BLaER1 treated with 17β-estradiol and CSF1 and Interleukin-3, amounts not matched to agents 10 nM and 100 nM (cell line): ENCODE results near the gene CSKMT.
A peak's percentile ranks its signal among the peaks of the same experiment; 100 is the strongest.
"Not testable (repeated sequence)": the region's sequence is repeated elsewhere in the genome, so short reads cannot be mapped to it uniquely, and the experiment has no call there.

Experiments
- H3K27ac ChIP-seq, 11 experiments: shearing (Covaris generic); formaldehyde crosslinking; 2 replicates each; pipeline ENCODE4 v1.8.1; 2022
- H3K27me3 ChIP-seq, 11 experiments: shearing (Covaris generic); formaldehyde crosslinking; 2 replicates each; pipeline ENCODE4 v1.8.1; 2022
- H3K36me3 ChIP-seq, 11 experiments: shearing (Covaris generic); formaldehyde crosslinking; 2 replicates each; pipeline ENCODE4 v1.8.1; 2022
- H3K4me1 ChIP-seq, 10 experiments: shearing (Covaris generic); formaldehyde crosslinking; 2 replicates each; pipeline ENCODE4 v1.8.1; 2022
- H3K4me2 ChIP-seq, 11 experiments: shearing (Covaris generic); formaldehyde crosslinking; 2 replicates each; pipeline ENCODE4 v1.8.1; 2022
- H3K4me3 ChIP-seq, 10 experiments: shearing (Covaris generic); formaldehyde crosslinking; 2 replicates each; pipeline ENCODE4 v1.8.1; 2022
- H3K9ac ChIP-seq, 11 experiments: shearing (Covaris generic); formaldehyde crosslinking; 2 replicates each; pipeline ENCODE4 v1.8.1; 2022
- H3K9me3 ChIP-seq, 11 experiments: shearing (Covaris generic); formaldehyde crosslinking; replicated peaks in 1 of 11; 2 replicates each; pipeline ENCODE4 v1.8.1; 2022
- H4K20me1 ChIP-seq, 11 experiments: shearing (Covaris generic); formaldehyde crosslinking; 2 replicates each; pipeline ENCODE4 v1.8.1; 2022
- Cebpa-rat ChIP-seq, 11 experiments: shearing (Covaris generic); IDR thresholded peaks; 2 replicates each; pipeline ENCODE4 v1.8.1; 2022

CSKMT gene

DNA sequence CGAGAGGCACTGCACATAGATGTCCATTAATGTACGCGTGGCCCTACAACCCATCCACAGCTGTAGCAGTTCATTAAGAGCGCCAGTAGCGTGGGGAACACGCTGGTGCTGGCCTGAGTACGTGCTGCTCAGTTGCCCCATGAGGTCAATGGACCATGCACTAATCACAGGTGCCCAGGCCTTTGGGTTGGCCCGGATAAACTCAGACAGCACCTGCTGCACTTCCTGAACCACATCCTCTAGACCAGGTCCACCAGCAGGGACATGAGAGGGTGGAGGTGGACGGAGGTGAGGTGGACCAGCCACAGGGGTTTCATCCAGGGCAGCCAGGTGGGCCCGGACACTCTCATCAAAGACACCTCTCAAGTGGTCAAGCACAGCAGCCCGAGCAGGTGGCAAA is 15.6 kb upstream of the CSKMT start:
- H3K4me2 ChIP-seq = no peak overlapping the region
- H3K9ac ChIP-seq = peak overlapping the region in 5 of 11 experiments; percentile 2 to 51 (median 27); a peak in 4 of 22 replicates
- TF ChIP-seq Cebpa-rat (IDR thresholded peaks at IDR 0.05) = no peak
- no peak overlapping the region; a peak in 1 of 22 replicates for H3K27ac ChIP-seq
- H3K4me1 ChIP-seq = peaks cover 47 to 62% (median 54%) of the 10 kb centered on the region in 10 experiments
- peaks cover 8 to 57% (median 35%) of the 10 kb centered on the region in 11 experiments; a peak in 19 of 22 replicates for H4K20me1 ChIP-seq
- H3K27me3 ChIP-seq = no peaks in the 10 kb centered on the region
- peaks cover 28 to 55% (median 41%) of the 10 kb centered on the region in 11 experiments for H3K36me3 ChIP-seq
- no peaks in the 10 kb centered on the region for H3K9me3 ChIP-seq
- no peak overlapping the region for H3K4me3 ChIP-seq

DNA sequence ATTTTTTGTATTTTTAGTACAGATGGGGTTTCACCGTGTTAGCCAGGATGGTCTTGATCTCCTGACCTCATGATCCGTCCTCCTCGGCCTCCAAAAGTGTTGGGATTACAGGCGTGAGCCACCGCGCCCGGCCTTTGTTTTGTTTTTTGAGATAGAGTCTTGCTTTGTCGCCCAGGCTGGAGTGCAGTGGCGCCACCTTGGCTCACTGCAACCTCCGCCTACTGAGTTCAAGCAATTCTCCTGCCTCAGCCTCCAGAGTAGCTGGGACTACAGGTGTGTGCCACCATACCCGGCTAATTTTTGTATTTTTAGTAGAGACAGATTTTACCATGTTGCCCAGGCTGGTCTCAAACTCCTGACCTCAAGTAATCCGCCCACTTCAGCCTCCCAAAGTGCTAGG is 14.8 kb upstream of the CSKMT start:
- H3K36me3 ChIP-seq = peaks cover 26 to 48% (median 35%) of the 10 kb centered on the region in 11 experiments
- not testable (repeated sequence) for H3K4me3 ChIP-seq, H3K9me3 ChIP-seq, H3K4me2 ChIP-seq, H3K27ac ChIP-seq, H3K27me3 ChIP-seq
- H3K9ac ChIP-seq = 0 out of 22 replicates have a peak overlapping the region, but pooled peaks of 4 of the 11 experiments have one; percentile 4 to 92 (median 31)
- H3K4me1 ChIP-seq = peaks cover 41 to 56% (median 49%) of the 10 kb centered on the region in 10 experiments
- peaks cover 5 to 49% (median 30%) of the 10 kb centered on the region in 11 experiments; a peak in 18 of 22 replicates for H4K20me1 ChIP-seq

DNA sequence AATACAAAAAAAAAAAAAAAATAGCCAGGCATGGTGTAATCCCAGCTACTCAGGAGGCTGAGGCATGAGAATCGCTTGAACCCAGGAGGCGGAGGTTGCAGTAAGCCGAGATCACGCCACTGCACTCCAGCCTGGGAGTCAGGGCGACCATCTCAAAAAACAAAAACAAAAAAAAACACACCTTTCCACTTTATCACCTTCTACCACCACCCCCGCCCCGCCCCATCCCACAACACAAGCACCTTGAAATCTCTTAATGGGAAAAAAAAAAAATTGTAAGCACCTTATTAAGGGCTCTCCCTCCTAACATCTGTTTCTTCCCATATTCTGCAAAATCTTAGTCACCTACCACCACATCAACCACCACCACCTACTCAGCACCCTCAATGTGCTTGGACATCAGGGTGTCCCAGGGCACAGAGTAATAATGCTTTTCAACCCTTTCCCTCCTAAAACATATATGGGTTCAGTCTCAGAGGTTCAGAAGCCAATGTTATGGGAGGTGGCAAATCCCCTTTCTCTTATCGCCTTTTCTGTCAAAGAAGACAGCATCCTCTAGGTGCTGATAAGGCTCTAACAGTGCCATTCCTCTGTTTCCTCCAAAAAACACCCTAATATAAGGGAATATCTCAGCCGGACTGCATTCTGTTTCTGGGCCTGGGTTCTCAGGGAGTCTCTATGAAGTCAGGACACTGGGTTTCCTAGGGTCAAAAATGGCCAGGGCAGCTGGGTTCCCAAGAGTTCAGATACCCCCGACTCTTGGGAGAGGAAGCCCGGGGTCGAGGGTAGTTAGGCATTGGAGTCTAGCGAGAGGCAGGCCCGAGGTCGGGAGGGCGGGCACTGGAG is 12.7 kb upstream of the CSKMT start:
- Histone ChIP-seq H3K27ac (peak overlapping the region; percentile 81 to 96 (median 92)), H3K36me3 (peaks cover 25 to 43% (median 33%) of the 10 kb centered on the region in 11 experiments), H4K20me1 (peaks cover 0 to 37% (median 22%) of the 10 kb centered on the region in 11 experiments; a peak in 18 of 22 replicates), H3K27me3 (no peaks in the 10 kb centered on the region), H3K4me1 (peaks cover 29 to 45% (median 38%) of the 10 kb centered on the region in 10 experiments), H3K9ac (peak overlapping the region; percentile 92 to 99 (median 96)), H3K4me2 (peak overlapping the region; percentile 85 to 98 (median 93)), H3K4me3 (peak overlapping the region; percentile 72 to 97 (median 91)), H3K9me3 (no peaks in the 10 kb centered on the region)
- TF ChIP-seq Cebpa-rat (IDR thresholded peaks at IDR 0.05) = no peak

- Histone ChIP-seq H3K36me3 (peaks cover 6 to 24% (median 14%) of the 10 kb centered on the region in 11 experiments), H3K4me2 (peak overlapping the region in 10 of 11 experiments; percentile 51 to 98 (median 92); a peak in 15 of 22 replicates), H3K9ac (peak overlapping the region in 5 of 11 experiments; percentile 0 to 97 (median 31); a peak in 3 of 22 replicates), H4K20me1 (peaks cover 0 to 19% (median 6%) of the 10 kb centered on the region in 11 experiments; a peak in 7 of 22 replicates), H3K9me3 (no peaks in the 10 kb centered on the region), H3K4me1 (peaks cover 23 to 30% (median 26%) of the 10 kb centered on the region in 10 experiments), H3K27me3 (no peaks in the 10 kb centered on the region), H3K27ac (peak overlapping the region in 8 of 11 experiments; percentile 17 to 93 (median 86); a peak in 12 of 22 replicates), H3K4me3 (no peak overlapping the region)
- TF ChIP-seq Cebpa-rat (IDR thresholded peaks at IDR 0.05) = no peak
Observed at GRCh38 chr11:62654297-62654696, 10.8 kb upstream of the CSKMT start.

GRCh38 chr11:62656796-62657429 is 8.2 kb upstream of the CSKMT start:
- Histone ChIP-seq H3K36me3 (peaks cover 0 to 17% (median 15%) of the 10 kb centered on the region in 11 experiments; a peak in 18 of 22 replicates), H3K4me2 (no peak overlapping the region), H3K27me3 (no peaks in the 10 kb centered on the region), H3K9me3 (no peaks in the 10 kb centered on the region), H4K20me1 (peaks cover 0 to 8% (median 0%) of the 10 kb centered on the region in 11 experiments; a peak in 3 of 22 replicates), H3K4me3 (no peak overlapping the region), H3K9ac (no peak overlapping the region), H3K4me1 (peaks cover 6 to 14% (median 13%) of the 10 kb centered on the region in 10 experiments), H3K27ac (no peak overlapping the region)
- 0 out of 22 replicates have a peak, but pooled peaks of 1 of the 11 experiments have one; percentile 15 for TF ChIP-seq Cebpa-rat (IDR thresholded peaks at IDR 0.05)

GRCh38 chr11:62664405-62665074 is 572 bp upstream of the CSKMT start:
- Histone ChIP-seq H3K4me2 (peak overlapping the region; percentile 57 to 100 (median 77)), H3K27me3 (no peaks in the 10 kb centered on the region), H3K36me3 (peaks cover 26 to 66% (median 54%) of the 10 kb centered on the region in 11 experiments), H3K4me3 (peak overlapping the region; percentile 68 to 94 (median 83)), H3K4me1 (peaks cover 30 to 56% (median 53%) of the 10 kb centered on the region in 10 experiments), H4K20me1 (peaks cover 0 to 46% (median 27%) of the 10 kb centered on the region in 11 experiments; a peak in 19 of 22 replicates), H3K9me3 (no peaks in the 10 kb centered on the region), H3K27ac (peak overlapping the region; percentile 63 to 94 (median 87)), H3K9ac (peak overlapping the region; percentile 83 to 98 (median 90))
- TF ChIP-seq Cebpa-rat (IDR thresholded peaks at IDR 0.05) = no peak

GRCh38 chr11:62665599-62666258 is 617 bp downstream of the CSKMT start:
- peak overlapping the region; percentile 68 to 94 (median 83) for H3K4me3 ChIP-seq
- H3K4me1 ChIP-seq = peaks cover 42 to 68% (median 65%) of the 10 kb centered on the region in 10 experiments
- H3K4me2 ChIP-seq = peak overlapping the region; percentile 96 to 100 (median 98)
- peak overlapping the region; percentile 83 to 98 (median 90) for H3K9ac ChIP-seq
- no peaks in the 10 kb centered on the region for H3K9me3 ChIP-seq
- peak overlapping the region; percentile 63 to 94 (median 87); a peak in 21 of 22 replicates for H3K27ac ChIP-seq
- H3K36me3 ChIP-seq = peaks cover 28 to 61% (median 50%) of the 10 kb centered on the region in 11 experiments
- H4K20me1 ChIP-seq = peaks cover 0 to 58% (median 27%) of the 10 kb centered on the region in 11 experiments; a peak in 19 of 22 replicates
- no peaks in the 10 kb centered on the region for H3K27me3 ChIP-seq
- no peak for TF ChIP-seq Cebpa-rat (IDR thresholded peaks at IDR 0.05)
